ENCODE results near the gene POLA2.
"Not testable (repeated sequence)": the region's sequence is repeated elsewhere in the genome, so short reads cannot be mapped to it uniquely, and the experiment has no call there.

The POLA2 gene

GRCh38 chr11:65242389-65242788 is 19.4 kb upstream of the POLA2 start:
- DNase-seq, result no peak

GRCh38 chr11:65243797-65244196 is 18.0 kb upstream of the POLA2 start:
- no peak for DNase-seq

- not testable (repeated sequence) for DNase-seq
Measured at GRCh38 chr11:65245046-65245445, 16.7 kb upstream of the POLA2 start.

GRCh38 chr11:65246506-65246905 is 15.3 kb upstream of the POLA2 start:
- DNase-seq, result no peak

GRCh38 chr11:65248184-65248710 is 13.5 kb upstream of the POLA2 start:
- DNase-seq, result not testable (repeated sequence)

GRCh38 chr11:65251476-65251875 is 10.3 kb upstream of the POLA2 start:
- DNase-seq, result no peak

GRCh38 chr11:65254724-65255123 is 7.0 kb upstream of the POLA2 start:
- no peak for DNase-seq

GRCh38 chr11:65258988-65259387 is 2.8 kb upstream of the POLA2 start:
- DNase-seq, result no peak

GRCh38 chr11:65260302-65260701 is 1.5 kb upstream of the POLA2 start:
- no peak for DNase-seq

- no peak for DNase-seq
Measured at GRCh38 chr11:65260756-65261590, 789 bp upstream of the POLA2 start.

GRCh38 chr11:65262381-65262680 is 569 bp downstream of the POLA2 start:
- no peak for DNase-seq

- DNase-seq, result no peak
Measured at GRCh38 chr11:65262776-65263175, 1.0 kb downstream of the POLA2 start.

- DNase-seq, result not testable (repeated sequence)
Measured at GRCh38 chr11:65264747-65265146, 3.0 kb downstream of the POLA2 start.

GRCh38 chr11:65266210-65266609 is 4.4 kb downstream of the POLA2 start:
- DNase-seq, result no peak

- DNase-seq, result peak; percentile 38
Measured at GRCh38 chr11:65274735-65275682, 13.2 kb downstream of the POLA2 start.

GRCh38 chr11:65275906-65276305 is 14.1 kb downstream of the POLA2 start:
- no peak for DNase-seq

- DNase-seq, result no peak
Measured at GRCh38 chr11:65277631-65278277, 16.0 kb downstream of the POLA2 start.

GRCh38 chr11:65278356-65278755 is 16.6 kb downstream of the POLA2 start:
- DNase-seq, result no peak

GRCh38 chr11:65279279-65279678 is 17.5 kb downstream of the POLA2 start:
- no peak for DNase-seq

GRCh38 chr11:65279741-65280440 is 18.1 kb downstream of the POLA2 start:
- no peak for DNase-seq

GRCh38 chr11:65280646-65281045 is 18.9 kb downstream of the POLA2 start:
- DNase-seq, result no peak

GRCh38 chr11:65286686-65287085 is 24.9 kb downstream of the POLA2 start:
- no peak for DNase-seq

GRCh38 chr11:65287601-65288000 is 25.8 kb downstream of the POLA2 start:
- DNase-seq, result no peak

Measured in DMS153 (cell line).